Fibroblast of upper back skin (primary cell): ENCODE measurements around the gene FILIP1.

Experiments
- DNase-seq: peaks from one replicate; pipeline ENCODE4 v3.0.0-alpha.2; 2013

The FILIP1 gene

DNA sequence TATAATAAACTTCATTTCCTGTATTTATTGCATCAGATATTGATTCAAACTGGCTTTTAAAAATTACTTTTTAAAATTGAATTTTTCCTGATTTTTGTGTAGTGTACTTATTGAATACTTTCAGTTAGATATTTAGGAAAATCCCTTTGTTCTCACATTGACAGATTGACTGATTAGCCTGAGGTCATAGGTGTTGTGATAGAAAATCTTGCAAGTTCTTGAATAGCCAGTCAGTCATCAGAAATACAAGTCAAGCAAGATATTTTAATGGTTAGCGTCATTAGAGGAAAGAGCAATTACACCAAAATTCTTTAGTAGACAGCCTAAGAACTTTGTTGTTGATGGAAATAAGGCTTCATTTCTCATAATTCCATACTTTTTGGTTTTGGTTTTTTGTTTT, 205.6 kb downstream of the FILIP1 start:
- no peak for DNase-seq

DNA sequence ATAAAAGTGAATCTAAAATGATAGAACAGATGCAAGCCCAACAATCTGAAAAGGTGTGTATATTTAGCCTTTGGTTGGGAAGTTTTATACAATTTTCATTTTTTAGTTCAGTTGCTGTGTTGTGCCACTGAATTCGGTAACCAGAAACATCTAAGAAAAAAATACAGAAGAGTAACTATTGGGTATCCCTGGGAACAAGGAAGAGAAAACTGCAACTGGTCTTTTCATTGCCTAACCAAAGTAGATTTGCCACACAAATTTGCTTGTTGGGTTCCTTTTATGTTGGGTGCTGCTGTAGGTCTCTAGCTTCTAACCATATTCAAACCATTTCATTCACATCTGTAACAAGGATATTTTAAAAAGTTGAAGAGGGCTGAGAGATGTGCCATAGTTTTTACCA, 206.2 kb downstream of the FILIP1 start:
- DNase-seq = no peak

DNA sequence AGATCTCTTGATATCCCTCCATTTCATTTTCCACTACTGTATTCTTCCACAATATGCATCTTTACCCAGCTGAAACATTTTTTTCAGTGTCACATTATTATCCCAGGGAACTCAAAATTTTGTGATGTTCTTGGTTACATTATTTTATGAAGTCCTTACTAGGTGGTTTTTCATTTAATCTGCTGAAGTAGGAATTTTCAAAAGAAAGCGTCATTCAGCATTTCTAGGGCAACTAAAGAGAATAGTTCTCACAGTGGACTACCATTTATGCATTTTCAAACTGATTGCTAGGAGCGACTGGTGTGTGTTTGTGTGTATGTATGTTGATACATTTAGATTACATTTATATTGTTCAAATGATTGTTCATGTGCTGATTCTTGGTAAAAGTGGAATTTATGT, 206.6 kb downstream of the FILIP1 start:
- DNase-seq = no peak

DNA sequence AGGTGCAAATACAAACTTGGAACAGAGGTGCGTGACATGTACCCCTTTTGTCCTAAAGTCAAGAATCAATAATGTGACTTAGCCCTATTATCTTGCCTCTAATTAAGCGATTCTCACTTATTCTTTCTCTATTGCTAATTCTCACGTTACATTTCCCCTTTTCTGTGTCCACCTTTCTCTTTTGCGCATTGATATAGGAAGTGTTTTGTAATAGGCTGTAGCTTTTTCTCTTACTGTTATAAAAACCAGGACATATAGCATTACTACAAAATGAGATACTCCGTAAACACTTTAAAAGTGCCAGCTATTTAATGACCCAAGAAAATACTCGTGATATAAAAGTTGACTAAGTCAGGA, 208.3 kb downstream of the FILIP1 start:
- DNase-seq = no peak

- peak; percentile 99 for DNase-seq
These were observed 208.8 kb downstream of the FILIP1 start, which contains the start of gene TMEM30A for GRCh38 chr6:75284632-75285282. Gene TMEM30A (minus strand): TSS chr6:75284792. CDS start chr6:75284638, 154 bp downstream.

- no peak for DNase-seq
These were observed 209.5 kb downstream of the FILIP1 start for GRCh38 chr6:75283907-75284631.

DNA sequence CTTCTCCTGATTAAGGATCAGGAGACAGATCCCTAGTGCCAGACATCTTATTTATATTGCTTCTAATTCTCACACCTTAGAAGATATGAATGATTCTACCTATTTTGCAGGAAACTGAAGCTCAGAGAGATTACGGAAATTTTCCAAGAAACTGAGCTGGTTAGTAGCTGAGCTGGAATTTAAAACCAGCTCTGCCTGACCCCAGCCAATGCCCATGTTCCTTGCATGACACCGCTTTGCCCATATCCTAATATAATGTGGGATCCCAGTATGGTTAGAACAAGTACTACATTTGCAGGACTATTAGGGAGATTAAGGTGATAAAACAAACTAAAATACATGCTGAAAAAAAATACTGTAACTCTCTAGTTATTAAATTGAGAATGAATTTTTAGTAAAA, 210.9 kb downstream of the FILIP1 start:
- no peak for DNase-seq

DNA sequence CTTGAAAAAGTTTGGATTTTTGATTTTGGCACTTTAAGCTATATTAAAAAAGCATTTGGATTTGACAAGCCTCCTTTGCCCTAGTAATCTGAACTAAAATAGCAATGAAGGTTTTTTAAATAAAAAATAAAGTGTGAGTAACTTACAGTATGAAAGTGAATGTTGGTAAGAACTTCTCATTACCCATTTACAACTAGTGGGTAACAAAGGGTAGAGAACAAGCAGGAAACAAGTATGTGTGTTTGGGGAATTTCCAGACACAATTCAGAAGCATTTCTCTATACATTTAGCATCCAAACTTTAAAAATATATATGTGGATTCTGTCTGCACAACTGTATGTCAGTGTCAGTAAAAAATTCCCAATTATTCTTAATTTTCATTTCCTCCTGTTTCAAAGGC, 211.9 kb downstream of the FILIP1 start:
- DNase-seq = no peak

- DNase-seq = no peak
These were observed 213.3 kb downstream of the FILIP1 start for GRCh38 chr6:75280131-75280855.

- no peak for DNase-seq
These were observed 214.2 kb downstream of the FILIP1 start for GRCh38 chr6:75279418-75279817.

DNA sequence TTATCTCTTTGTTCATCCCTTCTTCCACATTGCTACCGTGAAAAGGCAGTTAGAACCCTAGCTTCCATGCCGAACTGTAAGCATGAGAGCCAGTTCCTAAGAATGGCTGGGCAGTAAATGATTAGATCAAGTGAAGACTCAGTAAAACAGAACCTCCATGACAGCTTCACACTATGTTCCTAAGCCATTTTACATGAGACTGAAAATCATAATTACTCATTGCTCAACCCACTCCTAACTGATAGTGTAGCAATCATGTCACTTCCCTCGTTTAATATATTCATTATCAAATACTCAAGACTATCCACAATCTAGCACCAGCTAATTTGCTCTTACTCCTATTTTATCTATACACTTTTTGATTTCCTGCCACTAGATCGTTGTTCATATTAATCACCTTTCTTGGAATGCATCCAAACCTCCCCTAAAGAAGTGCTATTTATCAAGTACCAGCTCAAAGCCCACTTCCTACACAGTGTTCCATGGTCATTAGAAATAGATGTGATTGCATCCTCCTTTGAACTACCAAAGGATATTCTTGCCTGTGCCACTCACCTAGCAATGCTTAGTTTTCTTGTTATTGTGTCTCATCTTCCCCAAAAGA, 215.0 kb downstream of the FILIP1 start:
- no peak for DNase-seq

DNA sequence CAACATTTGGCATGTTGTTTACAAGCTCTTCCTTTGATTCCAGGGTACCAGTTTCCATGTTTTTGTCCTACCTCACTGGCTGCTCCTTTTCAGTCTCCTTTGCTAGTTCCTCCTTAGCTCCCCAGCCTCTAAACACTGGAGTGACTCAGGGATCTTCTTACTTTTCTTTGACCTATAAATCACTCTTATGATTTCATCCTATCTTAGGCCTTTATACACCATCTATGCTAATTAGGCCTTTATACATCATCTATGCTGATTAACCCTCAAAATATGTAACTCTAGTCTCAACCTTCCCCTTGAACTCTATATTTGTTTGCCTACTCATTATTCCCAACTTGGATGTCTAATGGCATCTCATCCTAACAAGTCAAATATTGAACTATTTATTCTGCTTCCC, 218.5 kb downstream of the FILIP1 start:
- DNase-seq = peak; percentile 89

- DNase-seq = no peak
These were observed 220.6 kb downstream of the FILIP1 start for GRCh38 chr6:75273009-75273408.

GRCh38 chr6:75272145-75272840, 221.3 kb downstream of the FILIP1 start:
- peak; percentile 50 for DNase-seq

- no peak for DNase-seq
These were observed 224.6 kb downstream of the FILIP1 start for GRCh38 chr6:75268988-75269354.

- no peak for DNase-seq
These were observed 225.2 kb downstream of the FILIP1 start for GRCh38 chr6:75268121-75268987.

DNA sequence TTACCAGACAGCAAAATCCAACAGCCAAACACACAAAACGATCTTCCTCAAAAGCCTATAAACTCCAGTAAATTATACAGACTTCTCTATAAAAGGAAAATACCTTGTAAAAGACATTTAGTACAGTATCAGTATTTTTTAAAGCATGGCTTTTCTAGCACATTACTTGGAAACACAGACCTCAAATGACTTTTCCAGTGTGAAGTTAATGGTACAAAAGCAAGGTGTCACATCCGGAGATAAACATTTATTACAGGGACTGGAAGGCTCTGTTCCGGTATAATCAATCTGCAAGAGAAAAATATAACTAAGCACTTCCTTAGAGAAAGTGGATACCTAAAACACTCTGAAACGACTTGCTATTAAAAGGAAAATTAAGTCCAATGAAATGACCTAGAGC, 226.1 kb downstream of the FILIP1 start:
- no peak for DNase-seq

DNA sequence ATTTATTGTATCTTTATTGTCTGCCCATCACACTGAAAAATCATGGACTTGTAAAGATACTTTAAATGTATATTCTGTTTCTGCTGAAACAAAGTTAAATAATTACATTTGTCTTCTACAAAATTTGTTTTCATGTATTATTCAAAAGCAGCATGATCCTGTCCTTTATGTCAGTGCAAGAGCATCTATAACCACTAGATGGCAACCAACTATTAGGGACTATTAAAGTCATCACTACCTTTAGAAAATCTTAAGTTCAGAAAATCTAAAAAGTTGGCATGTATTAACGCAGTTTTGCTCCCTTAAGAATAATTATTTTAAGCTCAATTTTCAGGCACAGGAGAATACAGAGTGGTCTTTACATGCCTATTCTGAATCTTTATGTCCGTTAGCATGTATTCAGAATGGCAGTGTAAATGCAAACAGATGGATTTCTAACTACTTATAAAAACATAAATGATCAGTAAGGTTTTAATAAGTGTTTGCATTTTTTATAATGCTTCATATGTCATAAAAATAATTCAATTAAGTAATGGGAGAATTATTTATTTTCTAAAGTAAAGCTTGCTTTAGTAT, 226.8 kb downstream of the FILIP1 start:
- DNase-seq = peak; percentile 55

DNA sequence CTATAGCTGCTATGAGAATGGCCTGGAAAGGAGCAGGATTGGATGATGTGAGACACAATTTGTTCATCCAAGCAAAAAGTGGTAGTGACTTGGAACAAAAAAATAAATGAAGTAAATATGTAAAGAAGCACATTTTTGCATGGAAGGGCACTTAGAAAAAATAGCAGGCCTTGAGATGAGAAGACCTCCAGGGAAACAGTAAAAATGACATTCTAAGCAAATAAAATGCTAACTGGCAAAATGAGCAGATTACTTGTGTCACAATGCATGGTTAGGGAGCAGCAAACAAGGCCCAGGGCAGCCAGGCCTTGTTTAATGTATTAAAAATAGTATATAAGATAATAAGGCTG, 230.2 kb downstream of the FILIP1 start:
- no peak for DNase-seq

DNA sequence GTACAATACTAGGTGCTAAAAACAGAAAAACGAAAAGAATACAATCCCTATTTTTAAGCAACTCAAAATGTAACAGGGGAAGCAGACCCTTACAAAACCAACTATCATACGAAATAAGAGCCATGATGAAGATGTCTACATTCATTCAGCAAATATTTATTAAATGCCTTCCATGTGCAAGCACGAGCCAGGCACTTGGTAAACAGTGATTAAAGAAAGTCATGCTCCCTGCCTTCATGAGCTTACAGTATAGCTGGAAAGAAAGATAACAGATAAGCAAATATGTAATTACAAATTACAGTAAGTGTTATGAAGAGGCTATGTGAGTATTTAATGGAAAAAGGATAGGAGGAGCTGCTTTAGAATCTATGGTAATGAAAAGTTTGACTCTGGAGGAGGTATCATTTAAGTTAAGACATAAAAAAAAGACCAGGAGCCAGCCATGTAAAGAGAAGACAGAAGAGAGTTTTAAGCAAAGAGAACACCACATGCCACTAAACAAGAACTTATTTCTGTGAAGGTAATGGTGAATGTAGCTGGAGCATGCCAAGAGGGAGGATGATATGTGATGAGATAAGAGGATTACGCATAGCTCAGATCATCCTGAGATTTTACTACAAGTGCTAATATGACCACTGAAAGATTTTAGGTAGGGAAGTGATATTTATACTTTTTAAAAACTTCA, 230.7 kb downstream of the FILIP1 start:
- DNase-seq = no peak

DNA sequence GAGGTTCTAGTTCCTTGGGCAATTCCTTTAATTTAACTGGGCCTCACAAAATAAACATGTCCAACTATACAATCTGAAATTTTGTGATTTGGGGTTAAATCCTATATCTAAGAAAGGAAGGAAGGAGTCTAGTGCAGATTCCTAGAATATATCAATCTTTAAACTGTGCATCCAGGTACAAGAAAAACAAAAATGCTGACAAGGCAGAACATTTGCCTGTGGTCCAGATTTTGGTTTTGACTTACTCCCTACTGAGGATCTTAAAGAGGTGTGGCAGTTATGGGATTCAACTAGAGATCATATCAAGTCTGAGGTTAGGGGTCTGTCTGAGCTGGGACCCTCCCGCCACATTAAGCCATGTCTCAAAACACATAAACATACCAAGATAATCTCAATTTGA, 232.3 kb downstream of the FILIP1 start:
- no peak for DNase-seq
